Right renal pelvis (tissue), 4 donors: ENCODE measurements around the gene PSMD13. TPM values are rescaled to one million over a fixed set of nuclear protein-coding genes. Genes with fewer than 3 reads are reported as not detected.

Experiments
- DNase-seq, 4 donors: peaks; one replicate each; pipeline ENCODE4 v3.0.0-alpha.2; 2013; ENCODE audit warnings: low read depth in 4 of 4, low spot score in 3 of 4, missing footprints in 1 of 4
- polyA plus RNA-seq, 4 donors: library from polyadenylated mRNA; unstranded; fragments of 120-200 nt; gene quantifications; one replicate each; pipeline ENCODE4 v1.2.1, GENCODE V29; 2013; ENCODE audit not compliant: insufficient read length in 4 of 4

PSMD13 gene
- polyA plus RNA-seq, 4 donors: 131 to 151 (median 138) TPM

DNA sequence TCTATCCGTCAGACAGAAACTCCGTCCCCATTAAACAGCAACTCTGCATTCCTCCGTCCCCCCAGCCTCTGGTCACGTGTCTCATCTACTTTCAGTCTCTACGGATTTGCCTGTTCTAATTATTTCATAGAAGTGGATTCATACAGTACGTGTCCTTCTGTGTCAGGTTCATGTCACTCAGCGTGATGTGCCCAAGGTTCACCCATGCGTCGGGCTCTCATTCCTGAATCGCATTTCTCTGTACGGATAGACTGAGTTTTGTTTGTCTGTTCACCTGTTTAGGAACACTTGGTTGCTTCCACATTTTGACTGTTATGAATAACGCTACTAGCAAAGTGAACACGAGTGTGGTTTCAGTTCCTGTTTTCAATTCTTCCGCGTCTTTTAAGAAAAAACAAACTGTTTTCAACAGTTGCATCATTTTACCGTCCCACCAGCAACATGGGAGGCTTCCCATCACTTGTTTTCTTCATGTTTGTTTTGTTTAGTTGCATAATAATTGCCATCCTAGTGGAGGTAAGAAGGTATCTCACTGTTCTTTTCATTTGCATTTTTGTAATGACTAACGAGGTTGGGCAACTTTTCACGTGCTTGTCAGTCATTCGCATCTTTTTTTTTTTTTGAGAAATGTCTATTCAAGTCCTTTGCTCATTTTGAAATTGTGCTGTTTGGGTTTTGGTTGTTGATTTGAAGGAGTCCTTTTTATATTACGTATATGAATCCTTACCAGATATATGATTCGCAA, 32.5 kb downstream of the PSMD13 start:
- no peak for DNase-seq

- no peak for DNase-seq
Measured at GRCh38 chr11:270451-271318, 33.9 kb downstream of the PSMD13 start.

DNA sequence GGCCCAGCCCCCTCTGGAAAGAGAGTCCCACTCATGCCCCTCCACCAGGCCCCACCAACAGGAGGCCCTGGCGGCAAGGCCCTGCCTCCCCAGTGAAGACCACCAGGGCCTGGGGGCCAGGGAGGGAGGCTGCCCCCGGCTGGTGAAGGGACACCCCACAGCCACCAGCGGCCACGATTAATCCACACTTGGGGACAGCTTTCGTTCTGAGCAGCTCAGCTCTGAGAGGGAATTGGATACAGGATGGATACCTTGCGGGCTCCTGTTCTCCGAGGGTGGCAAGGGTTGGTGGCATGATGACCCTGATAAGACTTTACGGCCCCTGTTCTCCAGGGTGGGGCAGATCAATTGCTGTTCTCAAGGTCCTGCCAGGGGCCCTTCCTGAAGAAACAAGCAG, 34.5 kb downstream of the PSMD13 start:
- DNase-seq: no peak

DNA sequence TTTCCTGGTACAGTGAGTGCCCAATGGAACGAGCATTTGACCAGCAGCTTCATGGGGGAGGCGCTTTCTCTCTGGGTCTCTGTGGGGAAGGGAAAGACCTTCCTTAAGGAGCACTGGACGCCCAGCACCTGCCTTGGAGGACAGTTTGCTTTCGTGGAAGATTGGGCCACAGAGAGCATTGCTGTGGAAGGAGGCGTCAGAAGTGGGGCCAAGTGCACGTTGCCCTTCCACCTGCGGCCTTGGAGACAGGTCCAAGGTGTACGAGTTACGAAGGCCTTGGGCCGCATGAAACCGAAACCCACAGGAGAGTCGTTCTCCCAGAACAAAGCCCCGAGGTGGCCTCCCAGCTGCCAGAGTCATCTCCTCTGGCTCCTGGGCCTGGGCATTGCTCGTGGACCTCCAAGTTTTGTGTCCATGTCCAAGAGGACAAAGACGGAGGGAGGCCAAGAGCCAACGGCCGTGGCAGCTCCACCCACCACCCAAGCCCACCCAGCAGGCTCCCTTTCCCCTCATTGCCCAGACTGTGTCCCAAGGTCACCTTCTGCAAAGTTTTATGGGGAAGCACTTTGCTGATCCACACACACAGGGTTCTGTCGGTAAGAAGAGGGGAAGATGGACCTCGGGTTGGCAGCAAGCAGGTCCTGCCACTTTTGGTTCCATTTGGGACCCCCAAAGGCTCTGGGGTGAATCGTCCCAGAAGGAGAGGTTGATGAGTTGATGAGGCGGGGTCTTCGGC, 35.6 kb downstream of the PSMD13 start:
- no peak for DNase-seq

- DNase-seq: no peak
Measured at GRCh38 chr11:272931-273198, 36.1 kb downstream of the PSMD13 start.

DNA sequence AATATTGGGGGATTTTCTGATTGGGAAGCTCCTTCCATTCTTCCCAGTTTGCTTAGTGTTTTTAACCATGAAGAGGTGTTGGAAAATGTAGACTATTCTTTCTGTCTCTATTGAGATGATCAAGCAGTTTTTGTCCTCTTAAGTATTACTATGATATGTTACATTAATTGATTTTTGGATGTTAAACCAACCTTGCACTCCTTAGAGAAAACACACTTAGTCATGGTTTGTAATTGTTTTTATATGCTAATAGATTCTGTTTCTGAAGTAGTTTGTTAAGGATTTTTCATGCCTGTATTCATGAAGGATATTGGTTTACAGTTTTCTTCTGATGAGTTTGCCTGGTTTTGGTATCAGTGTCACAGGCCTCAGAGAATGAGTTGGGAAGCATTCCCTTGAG, 39.4 kb downstream of the PSMD13 start:
- DNase-seq: no peak

DNA sequence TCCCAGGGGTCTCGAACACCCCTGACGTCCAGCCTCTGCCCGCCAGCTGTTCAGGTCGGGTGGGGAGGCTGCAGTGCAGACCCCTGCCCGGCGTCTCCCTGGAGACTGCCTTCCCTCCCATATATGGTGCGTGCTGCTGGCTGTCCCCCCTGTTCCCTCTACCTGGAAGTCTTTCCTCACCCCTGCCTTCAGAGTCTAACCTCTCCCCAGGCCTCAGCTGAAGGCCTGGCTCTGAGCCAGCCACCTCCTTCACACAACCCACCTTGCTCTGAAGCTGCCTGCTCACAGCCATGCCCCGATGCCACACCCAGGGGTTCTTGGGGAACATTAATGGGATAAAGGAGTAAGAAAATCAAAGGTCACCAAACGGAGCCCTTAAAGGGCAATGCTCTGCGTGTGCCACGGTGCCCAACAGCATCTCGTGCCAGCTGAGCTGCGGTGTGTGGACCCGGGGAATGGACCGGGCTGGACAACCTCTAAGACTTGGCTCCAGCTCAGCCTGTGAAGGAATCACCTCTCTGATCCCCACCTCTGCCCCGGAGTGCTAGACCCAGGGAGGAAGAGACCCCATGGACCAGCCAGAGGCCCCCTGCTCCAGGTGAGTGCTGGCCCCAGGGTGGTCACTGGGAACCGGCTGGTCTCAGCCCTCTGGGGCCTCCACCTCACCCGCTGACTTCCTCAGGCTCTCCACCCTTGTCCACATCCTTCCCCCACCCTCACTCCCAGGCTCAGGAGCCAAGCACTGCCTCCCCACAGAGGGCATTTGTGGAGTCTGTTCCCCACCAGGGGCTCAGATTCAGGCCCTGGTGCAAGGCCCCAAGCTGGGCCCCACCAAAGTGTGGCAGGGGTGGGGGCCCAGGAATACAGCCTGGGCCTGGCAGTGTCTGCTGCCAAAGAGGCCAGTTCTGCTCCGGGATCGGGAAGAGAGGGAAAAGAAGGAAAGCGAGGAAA, 41.5 kb downstream of the PSMD13 start, which contains the start of gene NLRP6:
NLRP6 (plus strand) TSS at position 407 of the 951 bp plus-strand sequence; CDS start at position 570, 163 bp downstream.
- DNase-seq: no peak

GRCh38 chr11:279040-279965, 42.5 kb downstream of the PSMD13 start:
- no peak for DNase-seq

DNA sequence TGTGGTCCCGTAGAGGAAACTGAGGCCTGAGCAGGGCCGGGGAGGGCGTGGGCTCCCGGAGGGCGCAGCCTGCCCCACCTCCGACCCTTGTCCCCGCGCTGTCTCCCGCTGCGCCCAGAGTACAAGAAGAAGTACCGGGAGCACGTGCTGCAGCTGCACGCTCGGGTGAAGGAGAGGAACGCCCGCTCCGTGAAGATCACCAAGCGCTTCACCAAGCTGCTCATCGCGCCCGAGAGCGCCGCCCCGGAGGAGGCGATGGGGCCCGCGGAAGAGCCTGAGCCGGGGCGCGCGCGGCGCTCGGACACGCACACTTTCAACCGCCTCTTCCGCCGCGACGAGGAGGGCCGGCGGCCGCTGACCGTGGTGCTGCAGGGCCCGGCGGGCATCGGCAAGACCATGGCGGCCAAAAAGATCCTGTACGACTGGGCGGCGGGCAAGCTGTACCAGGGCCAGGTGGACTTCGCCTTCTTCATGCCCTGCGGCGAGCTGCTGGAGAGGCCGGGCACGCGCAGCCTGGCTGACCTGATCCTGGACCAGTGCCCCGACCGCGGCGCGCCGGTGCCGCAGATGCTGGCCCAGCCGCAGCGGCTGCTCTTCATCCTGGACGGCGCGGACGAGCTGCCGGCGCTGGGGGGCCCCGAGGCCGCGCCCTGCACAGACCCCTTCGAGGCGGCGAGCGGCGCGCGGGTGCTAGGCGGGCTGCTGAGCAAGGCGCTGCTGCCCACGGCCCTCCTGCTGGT, 43.4 kb downstream of the PSMD13 start:
- no peak for DNase-seq

DNA sequence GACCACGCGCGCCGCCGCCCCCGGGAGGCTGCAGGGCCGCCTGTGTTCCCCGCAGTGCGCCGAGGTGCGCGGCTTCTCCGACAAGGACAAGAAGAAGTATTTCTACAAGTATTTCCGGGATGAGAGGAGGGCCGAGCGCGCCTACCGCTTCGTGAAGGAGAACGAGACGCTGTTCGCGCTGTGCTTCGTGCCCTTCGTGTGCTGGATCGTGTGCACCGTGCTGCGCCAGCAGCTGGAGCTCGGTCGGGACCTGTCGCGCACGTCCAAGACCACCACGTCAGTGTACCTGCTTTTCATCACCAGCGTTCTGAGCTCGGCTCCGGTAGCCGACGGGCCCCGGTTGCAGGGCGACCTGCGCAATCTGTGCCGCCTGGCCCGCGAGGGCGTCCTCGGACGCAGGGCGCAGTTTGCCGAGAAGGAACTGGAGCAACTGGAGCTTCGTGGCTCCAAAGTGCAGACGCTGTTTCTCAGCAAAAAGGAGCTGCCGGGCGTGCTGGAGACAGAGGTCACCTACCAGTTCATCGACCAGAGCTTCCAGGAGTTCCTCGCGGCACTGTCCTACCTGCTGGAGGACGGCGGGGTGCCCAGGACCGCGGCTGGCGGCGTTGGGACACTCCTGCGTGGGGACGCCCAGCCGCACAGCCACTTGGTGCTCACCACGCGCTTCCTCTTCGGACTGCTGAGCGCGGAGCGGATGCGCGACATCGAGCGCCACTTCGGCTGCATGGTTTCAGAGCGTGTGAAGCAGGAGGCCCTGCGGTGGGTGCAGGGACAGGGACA, 44.1 kb downstream of the PSMD13 start:
- no peak for DNase-seq

DNA sequence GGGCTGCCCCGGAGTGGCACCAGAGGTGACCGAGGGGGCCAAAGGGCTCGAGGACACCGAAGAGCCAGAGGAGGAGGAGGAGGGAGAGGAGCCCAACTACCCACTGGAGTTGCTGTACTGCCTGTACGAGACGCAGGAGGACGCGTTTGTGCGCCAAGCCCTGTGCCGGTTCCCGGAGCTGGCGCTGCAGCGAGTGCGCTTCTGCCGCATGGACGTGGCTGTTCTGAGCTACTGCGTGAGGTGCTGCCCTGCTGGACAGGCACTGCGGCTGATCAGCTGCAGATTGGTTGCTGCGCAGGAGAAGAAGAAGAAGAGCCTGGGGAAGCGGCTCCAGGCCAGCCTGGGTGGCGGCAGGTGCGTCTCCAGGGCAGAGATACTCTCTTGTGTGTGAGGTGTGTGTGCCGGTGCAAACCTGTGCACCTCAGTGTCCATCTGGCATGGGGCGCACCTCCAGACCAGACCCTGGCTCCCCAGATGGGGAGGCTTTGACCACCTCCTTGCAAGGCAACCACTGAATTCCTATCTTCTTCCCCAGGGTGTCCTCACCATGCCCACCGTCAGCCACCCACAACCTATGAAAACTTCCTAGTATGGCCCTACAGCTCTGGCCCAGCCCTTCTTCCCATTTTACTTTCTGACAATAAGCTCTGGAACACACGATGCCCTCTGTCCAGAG, 44.8 kb downstream of the PSMD13 start:
- no peak for DNase-seq

- no peak for DNase-seq
Measured at GRCh38 chr11:282171-282570, 45.4 kb downstream of the PSMD13 start.

- DNase-seq: no peak
Measured at GRCh38 chr11:282630-283360, 46.0 kb downstream of the PSMD13 start.

DNA sequence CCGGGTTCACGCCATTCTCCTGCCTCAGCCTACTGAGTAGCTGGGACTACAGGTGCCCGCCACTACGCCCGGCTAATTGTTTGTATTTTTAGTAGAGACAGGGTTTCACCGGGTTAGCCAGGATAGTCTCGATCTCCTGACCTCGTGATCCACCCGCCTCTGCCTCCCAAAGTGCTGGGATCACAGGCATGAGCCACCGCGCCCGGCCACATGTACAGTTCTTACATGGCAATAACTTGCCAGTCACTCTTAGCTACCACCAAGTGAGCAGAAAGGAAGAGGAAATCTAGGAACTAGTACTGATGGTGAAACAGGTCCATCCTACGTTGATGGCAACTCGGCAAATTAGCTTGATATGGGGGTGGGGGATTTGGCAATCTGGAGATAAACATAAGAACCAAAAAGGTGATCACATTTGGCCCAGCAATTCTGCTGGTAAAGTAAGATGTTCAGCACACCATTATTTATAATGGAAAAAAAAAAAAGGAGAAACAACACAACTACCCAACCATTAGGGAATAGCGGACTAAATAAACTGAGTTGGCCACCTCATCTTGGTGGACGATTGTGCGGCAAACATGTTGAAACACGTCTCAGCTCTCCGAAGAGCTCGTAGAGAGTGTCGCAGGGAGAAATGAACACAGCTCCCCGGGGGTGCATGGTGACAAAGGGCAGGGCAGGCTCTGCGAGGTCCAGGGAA, 46.8 kb downstream of the PSMD13 start:
- no peak for DNase-seq

DNA sequence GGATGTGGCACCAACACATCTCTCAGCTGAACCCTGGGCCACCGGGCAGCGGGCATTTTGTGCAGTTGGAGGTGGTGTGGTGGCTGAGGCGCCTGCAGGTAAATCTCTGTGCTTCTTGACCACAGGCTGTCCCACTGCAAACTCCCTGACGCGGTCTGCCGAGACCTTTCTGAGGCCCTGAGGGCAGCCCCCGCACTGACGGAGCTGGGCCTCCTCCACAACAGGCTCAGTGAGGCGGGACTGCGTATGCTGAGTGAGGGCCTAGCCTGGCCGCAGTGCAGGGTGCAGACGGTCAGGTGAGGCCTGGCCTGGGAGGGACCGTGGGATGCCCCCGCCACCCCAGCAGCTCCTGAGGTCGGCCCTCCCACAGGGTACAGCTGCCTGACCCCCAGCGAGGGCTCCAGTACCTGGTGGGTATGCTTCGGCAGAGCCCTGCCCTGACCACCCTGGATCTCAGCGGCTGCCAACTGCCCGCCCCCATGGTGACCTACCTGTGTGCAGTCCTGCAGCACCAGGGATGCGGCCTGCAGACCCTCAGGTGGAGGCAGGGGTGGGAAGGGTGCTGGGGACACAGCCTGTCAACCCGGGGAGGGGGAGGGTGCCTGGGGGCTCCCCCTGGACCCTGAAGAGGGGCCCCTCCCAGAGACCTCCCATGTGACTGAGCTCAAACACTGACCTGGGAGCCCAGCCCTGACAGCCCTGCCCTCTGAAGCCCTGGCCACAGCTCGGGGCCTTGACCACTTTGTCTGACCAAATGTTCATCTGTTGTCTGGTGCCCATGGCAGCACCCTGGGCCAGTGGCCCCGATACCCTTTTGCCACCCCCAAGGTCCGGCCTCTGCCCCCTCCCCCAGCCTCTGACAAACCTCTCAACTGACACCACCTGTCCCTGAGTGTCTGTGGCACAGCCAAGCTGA, 47.6 kb downstream of the PSMD13 start:
- no peak for DNase-seq
